ENCODE results near the gene CDH15. TPM values are rescaled to one million over a fixed set of nuclear protein-coding genes. Genes with fewer than 3 reads are reported as not detected.

CDH15 gene
- total and polyA plus RNA-seq, 2 donors from 2014 or later: 0.22 to 0.31 TPM

GRCh38 chr16:89221604-89222003, 50.1 kb downstream of the CDH15 start:
- FAIRE-seq (no peak), DNase-seq (no peak)
- H3K27me3 ChIP-seq (ENCODE audit: control insufficient read depth, insufficient read depth, low read length): no peaks in the 10 kb centered on the region
- H3K9me3 ChIP-seq (ENCODE audit: control insufficient read depth in 2 of 3, insufficient read depth in 1 of 3, low read length in 3 of 3): no peaks in the 10 kb centered on the region
- no peak overlapping the region for H3K4me3 ChIP-seq (ENCODE audit: low read length in 3 of 3)
- peaks cover 0 to 4% (median 3%) of the 10 kb centered on the region in 3 donors for H3K4me1 ChIP-seq (ENCODE audit: control insufficient read depth in 2 of 3, insufficient read depth in 2 of 3, low read depth in 1 of 3, low read length in 3 of 3)
- no peak overlapping the region for H3K27ac ChIP-seq (ENCODE audit: low read depth in 2 of 2, low read length in 2 of 2)
- intact Hi-C loops (cut with DNase I): no loop called here
- peaks cover 6 to 30% (median 27%) of the 10 kb centered on the region in 3 donors for H3K36me3 ChIP-seq (ENCODE audit: control insufficient read depth in 2 of 3, insufficient read depth in 3 of 3, low read length in 3 of 3)
- H3K9ac ChIP-seq (ENCODE audit: low read length in 3 of 3): no peak overlapping the region
- no peak for TF ChIP-seq CTCF (IDR thresholded peaks at IDR 0.05; ENCODE audit: borderline replicate concordance, extremely low read depth, insufficient read depth)

- DNase-seq (no peak), FAIRE-seq (no peak)
- no peak overlapping the region for H3K27ac ChIP-seq (ENCODE audit: low read depth in 2 of 2, low read length in 2 of 2)
- no peak for TF ChIP-seq CTCF (IDR thresholded peaks at IDR 0.05; ENCODE audit: borderline replicate concordance, extremely low read depth, insufficient read depth)
- H3K36me3 ChIP-seq (ENCODE audit: control insufficient read depth in 2 of 3, insufficient read depth in 3 of 3, low read length in 3 of 3): peaks cover 18 to 43% (median 40%) of the 10 kb centered on the region in 3 donors
- intact Hi-C loops (cut with DNase I): no loop called here
- H3K4me1 ChIP-seq (ENCODE audit: control insufficient read depth in 2 of 3, insufficient read depth in 2 of 3, low read depth in 1 of 3, low read length in 3 of 3): no peaks in the 10 kb centered on the region
- H3K9me3 ChIP-seq (ENCODE audit: control insufficient read depth in 2 of 3, insufficient read depth in 1 of 3, low read length in 3 of 3): peaks cover 0 to 4% (median 0%) of the 10 kb centered on the region in 3 donors
- H3K4me3 ChIP-seq (ENCODE audit: low read length in 3 of 3): no peak overlapping the region
- H3K9ac ChIP-seq (ENCODE audit: low read length in 3 of 3): no peak overlapping the region
- H3K27me3 ChIP-seq (ENCODE audit: control insufficient read depth, insufficient read depth, low read length): no peaks in the 10 kb centered on the region
Measured at GRCh38 chr16:89222931-89223330, 51.4 kb downstream of the CDH15 start.

- Histone ChIP-seq H3K4me1 (ENCODE audit: control insufficient read depth in 2 of 3, insufficient read depth in 2 of 3, low read depth in 1 of 3, low read length in 3 of 3) (no peaks in the 10 kb centered on the region), H3K9me3 (ENCODE audit: control insufficient read depth in 2 of 3, insufficient read depth in 1 of 3, low read length in 3 of 3) (peaks cover 0 to 6% (median 0%) of the 10 kb centered on the region in 3 donors), H3K4me3 (ENCODE audit: low read length in 3 of 3) (no peak overlapping the region), H3K27ac (ENCODE audit: low read depth in 2 of 2, low read length in 2 of 2) (no peak overlapping the region), H3K36me3 (ENCODE audit: control insufficient read depth in 2 of 3, insufficient read depth in 3 of 3, low read length in 3 of 3) (peaks cover 27 to 52% (median 44%) of the 10 kb centered on the region in 3 donors), H3K9ac (ENCODE audit: low read length in 3 of 3) (no peak overlapping the region), H3K27me3 (ENCODE audit: control insufficient read depth, insufficient read depth, low read length) (no peaks in the 10 kb centered on the region)
- no peak for TF ChIP-seq CTCF (IDR thresholded peaks at IDR 0.05; ENCODE audit: borderline replicate concordance, extremely low read depth, insufficient read depth)
- intact Hi-C loops (cut with DNase I): no loop called here
- DNase-seq (no peak), FAIRE-seq (no peak)
Measured at GRCh38 chr16:89224665-89225064, 53.1 kb downstream of the CDH15 start.

- H3K27me3 ChIP-seq (ENCODE audit: control insufficient read depth, insufficient read depth, low read length): no peaks in the 10 kb centered on the region
- FAIRE-seq (no peak), DNase-seq (no peak)
- H3K36me3 ChIP-seq (ENCODE audit: control insufficient read depth in 2 of 3, insufficient read depth in 3 of 3, low read length in 3 of 3): peaks cover 37 to 41% (median 37%) of the 10 kb centered on the region in 3 donors
- no peak overlapping the region for H3K4me3 ChIP-seq (ENCODE audit: low read length in 3 of 3)
- no peaks in the 10 kb centered on the region for H3K4me1 ChIP-seq (ENCODE audit: control insufficient read depth in 2 of 3, insufficient read depth in 2 of 3, low read depth in 1 of 3, low read length in 3 of 3)
- H3K27ac ChIP-seq (ENCODE audit: low read depth in 2 of 2, low read length in 2 of 2): no peak overlapping the region
- no peak for TF ChIP-seq CTCF (IDR thresholded peaks at IDR 0.05; ENCODE audit: borderline replicate concordance, extremely low read depth, insufficient read depth)
- intact Hi-C loops (cut with DNase I): no loop called here
- H3K9ac ChIP-seq (ENCODE audit: low read length in 3 of 3): no peak overlapping the region
- H3K9me3 ChIP-seq (ENCODE audit: control insufficient read depth in 2 of 3, insufficient read depth in 1 of 3, low read length in 3 of 3): peaks cover 0 to 8% (median 0%) of the 10 kb centered on the region in 3 donors
Measured at GRCh38 chr16:89230255-89230654, 58.7 kb downstream of the CDH15 start.
